ENCODE measurements around the gene ICA1.

GRCh38 chr7:8229927-8230326 is 32.0 kb downstream of the ICA1 start:
- TF ChIP-seq CTCF (conservative IDR thresholded peaks at IDR 0.05; ENCODE audit: low read depth in 2 of 2), result no peak
- TF ChIP-seq POLR2AphosphoS5 (IDR thresholded peaks at IDR 0.05; ENCODE audit: low read depth), result no peak
- TF ChIP-seq EZH2 (IDR thresholded peaks at IDR 0.05; ENCODE audit: low read depth, unreplicated experiment), result no peak
- TF ChIP-seq EZH2phosphoT487 (IDR thresholded peaks at IDR 0.05; ENCODE audit: unreplicated experiment), result no peak
- TF ChIP-seq, protein P1, sequence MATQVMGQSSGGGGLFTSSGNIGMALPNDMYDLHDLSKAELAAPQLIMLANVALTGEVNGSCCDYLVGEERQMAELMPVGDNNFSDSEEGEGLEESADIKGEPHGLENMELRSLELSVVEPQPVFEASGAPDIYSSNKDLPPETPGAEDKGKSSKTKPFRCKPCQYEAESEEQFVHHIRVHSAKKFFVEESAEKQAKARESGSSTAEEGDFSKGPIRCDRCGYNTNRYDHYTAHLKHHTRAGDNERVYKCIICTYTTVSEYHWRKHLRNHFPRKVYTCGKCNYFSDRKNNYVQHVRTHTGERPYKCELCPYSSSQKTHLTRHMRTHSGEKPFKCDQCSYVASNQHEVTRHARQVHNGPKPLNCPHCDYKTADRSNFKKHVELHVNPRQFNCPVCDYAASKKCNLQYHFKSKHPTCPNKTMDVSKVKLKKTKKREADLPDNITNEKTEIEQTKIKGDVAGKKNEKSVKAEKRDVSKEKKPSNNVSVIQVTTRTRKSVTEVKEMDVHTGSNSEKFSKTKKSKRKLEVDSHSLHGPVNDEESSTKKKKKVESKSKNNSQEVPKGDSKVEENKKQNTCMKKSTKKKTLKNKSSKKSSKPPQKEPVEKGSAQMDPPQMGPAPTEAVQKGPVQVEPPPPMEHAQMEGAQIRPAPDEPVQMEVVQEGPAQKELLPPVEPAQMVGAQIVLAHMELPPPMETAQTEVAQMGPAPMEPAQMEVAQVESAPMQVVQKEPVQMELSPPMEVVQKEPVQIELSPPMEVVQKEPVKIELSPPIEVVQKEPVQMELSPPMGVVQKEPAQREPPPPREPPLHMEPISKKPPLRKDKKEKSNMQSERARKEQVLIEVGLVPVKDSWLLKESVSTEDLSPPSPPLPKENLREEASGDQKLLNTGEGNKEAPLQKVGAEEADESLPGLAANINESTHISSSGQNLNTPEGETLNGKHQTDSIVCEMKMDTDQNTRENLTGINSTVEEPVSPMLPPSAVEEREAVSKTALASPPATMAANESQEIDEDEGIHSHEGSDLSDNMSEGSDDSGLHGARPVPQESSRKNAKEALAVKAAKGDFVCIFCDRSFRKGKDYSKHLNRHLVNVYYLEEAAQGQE (IDR thresholded peaks at IDR 0.05; ENCODE audit: unreplicated experiment), result no peak
- no peak for TF ChIP-seq CREB1 (CRISPR knock-in tag; IDR thresholded peaks at IDR 0.05; ENCODE audit: low read depth)
- no peak for TF ChIP-seq JUNB (IDR thresholded peaks at IDR 0.05; ENCODE audit: unreplicated experiment)
- no peak for TF ChIP-seq STAT1 (IDR thresholded peaks at IDR 0.05; ENCODE audit: unreplicated experiment)
- TF ChIP-seq ZNF114 (CRISPR knock-in tag; IDR thresholded peaks at IDR 0.05), result no peak
- TF ChIP-seq ETS1 (IDR thresholded peaks at IDR 0.05), result no peak
